ENCODE data around the gene PHACTR2.
"Not testable (repeated sequence)": the region's sequence is repeated elsewhere in the genome, so short reads cannot be mapped to it uniquely, and the experiment has no call there.

PHACTR2 gene

GRCh38 chr6:143863771-143864170 is 186.0 kb downstream of the PHACTR2 start:
- DNase-seq (ENCODE audit: low spot score) = no peak

- DNase-seq (ENCODE audit: low spot score) = no peak
Observed at GRCh38 chr6:143864234-143864633, 186.5 kb downstream of the PHACTR2 start, which contains the start of gene ZC2HC1B. Gene ZC2HC1B, plus strand, starts transcription at chr6:143864474. Its CDS starts 66 bp downstream, at chr6:143864540.

- no peak for DNase-seq (ENCODE audit: low spot score)
Observed at GRCh38 chr6:143867236-143867635, 189.5 kb downstream of the PHACTR2 start.

GRCh38 chr6:143868808-143869207 is 191.0 kb downstream of the PHACTR2 start:
- not testable (repeated sequence) for DNase-seq (ENCODE audit: low spot score)

- not testable (repeated sequence) for DNase-seq (ENCODE audit: low spot score)
Observed at GRCh38 chr6:143871202-143871730, 193.5 kb downstream of the PHACTR2 start.

GRCh38 chr6:143872201-143872600 is 194.4 kb downstream of the PHACTR2 start:
- DNase-seq (ENCODE audit: low spot score) = no peak

- DNase-seq (ENCODE audit: low spot score) = not testable (repeated sequence)
Observed at GRCh38 chr6:143873600-143873999, 195.8 kb downstream of the PHACTR2 start.

GRCh38 chr6:143874503-143874902 is 196.7 kb downstream of the PHACTR2 start:
- not testable (repeated sequence) for DNase-seq (ENCODE audit: low spot score)

- DNase-seq (ENCODE audit: low spot score) = no peak
Observed at GRCh38 chr6:143877584-143878271, 200.0 kb downstream of the PHACTR2 start.

- DNase-seq (ENCODE audit: low spot score) = no peak
Observed at GRCh38 chr6:143878272-143878760, 200.6 kb downstream of the PHACTR2 start.

GRCh38 chr6:143880412-143880811 is 202.6 kb downstream of the PHACTR2 start:
- DNase-seq (ENCODE audit: low spot score) = no peak

All from putamen (tissue), 1 donor.